NCI-H146 treated with DMSO at 0.1 percent for 48 hours (cell line): ENCODE data around the gene LGI2.

Experiments
- DNase-seq: peaks from one replicate; lab custom pipeline; 2025; ENCODE audit not compliant: unreplicated experiment; lab: John Stamatoyannopoulos, UW

LGI2 gene

GRCh38 chr4:24999392-25000089 lies 31.2 kb downstream of the LGI2 start:
- DNase-seq, result no peak

GRCh38 chr4:24995346-24995919 lies 35.3 kb downstream of the LGI2 start:
- DNase-seq, result no peak

GRCh38 chr4:24993551-24994080 lies 37.1 kb downstream of the LGI2 start:
- DNase-seq, result no peak

- DNase-seq, result no peak
Measured at GRCh38 chr4:24992968-24993367, 37.8 kb downstream of the LGI2 start.

GRCh38 chr4:24991015-24991414 lies 39.7 kb downstream of the LGI2 start:
- DNase-seq, result no peak

GRCh38 chr4:24989327-24989726 lies 41.4 kb downstream of the LGI2 start:
- DNase-seq, result no peak

GRCh38 chr4:24988776-24989175 lies 42.0 kb downstream of the LGI2 start:
- peak; percentile 3 for DNase-seq

GRCh38 chr4:24984602-24985532 lies 45.9 kb downstream of the LGI2 start:
- DNase-seq, result no peak

GRCh38 chr4:24980740-24981139 lies 50.0 kb downstream of the LGI2 start:
- no peak for DNase-seq

- DNase-seq, result peak; percentile 51
Measured at GRCh38 chr4:24980064-24980690, 50.6 kb downstream of the LGI2 start.

GRCh38 chr4:24979554-24979953 lies 51.2 kb downstream of the LGI2 start:
- DNase-seq, result no peak

- no peak for DNase-seq
Measured at GRCh38 chr4:24978291-24979075, 52.3 kb downstream of the LGI2 start.

GRCh38 chr4:24975510-24975909 lies 55.2 kb downstream of the LGI2 start:
- no peak for DNase-seq

- DNase-seq, result no peak
Measured at GRCh38 chr4:24973747-24974601, 56.8 kb downstream of the LGI2 start.

GRCh38 chr4:24973404-24973746 lies 57.4 kb downstream of the LGI2 start:
- no peak for DNase-seq

GRCh38 chr4:24971192-24971591 lies 59.6 kb downstream of the LGI2 start:
- DNase-seq, result no peak

GRCh38 chr4:24970635-24971034 lies 60.1 kb downstream of the LGI2 start:
- no peak for DNase-seq

GRCh38 chr4:24970191-24970590 lies 60.6 kb downstream of the LGI2 start:
- DNase-seq, result no peak

- no peak for DNase-seq
Measured at GRCh38 chr4:24969486-24969885, 61.3 kb downstream of the LGI2 start.

- no peak for DNase-seq
Measured at GRCh38 chr4:24968992-24969391, 61.8 kb downstream of the LGI2 start.
